ENCODE measurements around the gene ZNF79.
"Not testable (repeated sequence)": the region's sequence is repeated elsewhere in the genome, so short reads cannot be mapped to it uniquely, and the experiment has no call there.

The ZNF79 gene

DNA sequence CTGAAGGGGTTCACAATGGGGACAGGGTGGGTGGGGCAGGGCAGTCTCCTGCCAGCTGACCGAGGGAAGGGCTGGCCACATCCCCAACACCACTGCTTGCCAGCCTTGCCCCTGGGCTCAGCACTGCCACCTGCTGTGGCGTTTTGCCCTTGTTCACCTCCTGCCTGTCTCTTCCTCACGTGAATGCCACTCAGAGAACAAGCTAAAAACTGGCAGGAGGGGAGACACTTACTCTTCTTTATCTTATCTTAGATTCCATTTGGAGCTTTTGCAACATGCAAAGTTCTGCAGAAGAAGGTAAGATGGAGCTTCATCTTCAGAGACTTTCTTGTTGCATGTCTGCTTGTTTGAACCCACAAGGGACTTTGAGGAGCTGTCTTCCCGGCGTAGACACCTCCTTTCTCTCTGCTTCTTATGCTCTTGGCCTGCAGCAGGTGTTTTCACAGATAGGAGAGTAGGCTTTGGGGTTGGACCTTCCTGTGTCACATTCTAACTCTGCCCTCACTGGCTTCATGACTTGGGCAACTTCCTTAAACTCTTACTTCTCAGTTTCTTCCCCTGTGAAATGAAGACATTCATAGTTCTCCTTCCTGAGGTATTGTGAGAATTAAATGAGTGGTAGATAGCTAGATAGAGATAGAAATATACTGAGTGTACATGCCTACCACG lies 31.3 kb downstream of the ZNF79 start:
- DNase-seq (ENCODE audit: low spot score): peak; percentile 21

DNA sequence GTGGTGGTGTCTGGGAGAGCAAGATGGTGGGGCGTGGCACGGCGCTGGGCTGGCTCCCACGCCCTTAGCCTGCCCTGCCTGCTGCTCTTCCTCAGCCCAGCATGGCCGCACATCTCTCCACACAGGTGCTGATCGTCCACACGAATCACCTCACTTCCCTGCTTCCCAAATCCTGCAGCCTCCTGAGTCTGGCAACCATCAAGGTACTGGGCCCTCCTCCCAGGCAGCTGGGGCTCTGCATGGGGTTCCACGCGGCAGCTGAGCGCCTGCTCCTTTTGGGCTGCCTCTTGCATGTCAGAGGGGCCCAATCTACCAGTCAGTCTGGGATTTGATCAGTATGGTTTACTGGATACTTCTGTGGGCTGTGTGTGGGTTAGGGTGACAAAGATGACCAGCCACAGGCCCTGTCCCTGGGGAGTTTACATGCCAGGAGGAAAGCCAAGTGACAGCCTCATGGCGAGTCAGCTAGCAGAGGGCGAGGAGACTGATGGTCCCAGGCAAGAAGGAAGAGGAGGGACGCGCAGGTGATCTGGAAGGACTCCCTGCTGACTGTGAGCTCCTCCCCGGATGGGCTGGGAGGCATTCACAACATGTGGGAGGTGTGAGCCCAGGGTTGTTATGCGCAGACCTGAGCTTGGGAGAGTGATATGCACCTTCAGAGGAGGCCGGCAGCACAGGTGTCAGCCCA lies 33.2 kb downstream of the ZNF79 start:
- DNase-seq (ENCODE audit: low spot score): peak; percentile 42

DNA sequence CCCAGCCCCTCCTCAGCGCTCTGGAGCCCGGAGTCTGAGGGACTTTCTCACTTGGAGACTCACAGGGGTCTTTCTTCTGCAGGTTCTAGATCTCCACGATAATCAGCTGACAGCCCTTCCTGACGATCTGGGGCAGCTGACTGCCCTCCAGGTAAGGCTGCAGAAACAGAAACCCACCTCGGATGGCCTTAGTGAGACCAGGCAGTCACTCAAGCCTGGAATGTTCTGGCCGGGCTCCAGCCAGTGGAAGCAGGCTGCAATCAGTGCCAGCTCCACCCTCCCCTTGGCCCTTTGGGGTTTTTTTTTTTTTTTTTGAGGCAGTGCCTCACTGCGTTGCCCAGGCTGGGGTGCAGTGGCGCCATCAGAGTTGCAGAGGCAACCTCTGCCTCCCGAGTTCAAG lies 34.7 kb downstream of the ZNF79 start:
- no peak for DNase-seq (ENCODE audit: low spot score)

DNA sequence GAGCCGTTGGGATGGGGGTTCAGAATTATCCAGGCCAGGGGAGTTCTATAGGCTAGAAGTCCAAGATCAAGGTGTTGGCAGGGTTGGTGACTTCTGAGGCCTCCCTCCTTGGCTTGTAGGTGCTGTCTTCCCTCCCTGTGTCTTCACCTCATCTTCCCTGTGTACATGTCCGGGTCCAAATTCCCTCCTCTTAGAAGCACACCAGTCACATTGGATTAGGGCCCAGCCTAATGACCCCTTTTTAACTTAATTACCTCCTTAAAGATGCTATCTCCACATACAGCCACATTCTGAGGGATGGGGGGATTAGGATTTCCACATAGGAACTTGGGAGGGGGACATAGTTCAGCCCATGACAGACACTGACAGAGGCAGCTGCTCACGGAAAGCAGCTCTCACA lies 39.2 kb downstream of the ZNF79 start:
- no peak for DNase-seq (ENCODE audit: low spot score)

DNA sequence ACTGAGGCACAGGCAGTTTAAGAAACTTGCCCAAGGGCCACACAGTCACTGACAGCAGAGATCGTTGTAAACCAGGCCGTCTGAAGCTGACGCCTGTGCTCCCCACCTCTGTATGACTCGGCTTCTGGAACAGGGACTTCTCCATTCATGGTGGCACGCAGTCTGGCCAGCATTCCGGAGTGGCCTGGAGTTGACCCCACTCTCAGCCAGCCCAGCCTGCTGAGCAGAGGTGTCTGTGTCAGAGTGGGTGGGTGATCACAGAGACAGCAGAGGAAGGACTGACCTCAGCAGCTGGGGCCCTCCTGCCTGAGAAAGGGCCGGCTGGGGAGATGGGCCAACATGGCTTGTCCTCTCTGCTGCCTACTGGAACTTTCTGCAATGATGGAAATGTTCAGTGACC lies 39.7 kb downstream of the ZNF79 start:
- DNase-seq (ENCODE audit: low spot score): no peak

DNA sequence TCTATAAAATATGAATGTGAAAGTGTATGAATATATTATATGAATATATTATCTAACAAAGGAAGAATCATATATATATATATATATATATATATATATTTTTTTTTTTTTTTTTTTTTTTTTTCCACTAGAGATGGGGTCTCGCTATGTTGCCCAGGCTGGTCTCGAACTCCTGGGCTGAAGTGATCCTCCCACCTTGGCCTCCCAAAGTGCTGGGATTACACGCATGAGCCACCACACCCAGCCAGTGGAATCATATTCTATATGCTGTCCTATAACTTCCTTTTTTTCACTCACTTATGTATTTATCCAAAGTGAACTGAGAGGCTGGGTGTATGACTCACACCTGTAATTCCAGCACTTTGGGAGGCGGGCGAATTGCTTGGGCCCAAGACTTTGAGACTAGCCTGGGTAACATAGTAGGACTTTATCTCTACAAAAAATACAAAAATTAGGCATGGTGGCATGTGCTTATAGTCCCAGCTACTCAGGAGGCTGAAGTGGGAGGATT lies 42.3 kb downstream of the ZNF79 start:
- DNase-seq (ENCODE audit: low spot score): not testable (repeated sequence)

DNA sequence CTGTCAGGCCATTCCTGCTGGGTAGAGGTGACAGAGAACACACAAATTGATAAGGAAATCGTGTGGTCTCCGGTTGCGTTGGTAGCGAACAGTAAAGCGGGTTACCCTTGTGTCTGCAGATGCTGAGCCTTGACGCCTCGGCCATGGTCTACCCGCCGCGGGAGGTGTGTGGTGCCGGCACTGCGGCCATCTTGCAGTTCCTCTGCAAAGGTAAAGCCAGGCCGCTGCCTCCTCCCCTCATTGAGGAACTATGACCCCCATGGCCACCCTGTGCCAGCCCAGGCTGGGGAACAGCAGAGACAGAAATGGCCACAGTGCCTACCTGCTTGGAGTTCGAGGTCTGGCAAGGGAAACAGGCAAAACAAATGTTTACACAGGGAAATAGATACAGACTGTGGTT lies 43.4 kb downstream of the ZNF79 start:
- DNase-seq (ENCODE audit: low spot score): no peak

DNA sequence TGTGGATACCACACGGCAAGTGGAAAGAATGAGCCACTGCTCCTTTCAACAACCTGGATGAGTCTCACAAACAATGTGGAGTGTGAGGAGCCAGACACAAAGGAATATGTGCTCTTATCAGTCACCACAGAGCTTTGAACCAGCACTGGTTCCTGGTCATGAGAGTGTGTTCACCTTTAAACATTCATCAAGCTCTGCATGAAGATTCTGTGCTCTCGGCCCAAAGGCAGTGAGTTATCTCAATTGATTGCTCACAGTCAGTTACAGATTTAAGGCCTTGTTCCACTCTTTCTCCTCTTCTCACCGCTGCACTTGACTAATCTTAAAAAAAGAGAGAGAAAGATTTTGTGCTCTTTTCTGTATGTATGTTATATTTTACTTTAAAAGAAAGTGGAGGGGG lies 46.5 kb downstream of the ZNF79 start:
- no peak for DNase-seq (ENCODE audit: low spot score)

DNA sequence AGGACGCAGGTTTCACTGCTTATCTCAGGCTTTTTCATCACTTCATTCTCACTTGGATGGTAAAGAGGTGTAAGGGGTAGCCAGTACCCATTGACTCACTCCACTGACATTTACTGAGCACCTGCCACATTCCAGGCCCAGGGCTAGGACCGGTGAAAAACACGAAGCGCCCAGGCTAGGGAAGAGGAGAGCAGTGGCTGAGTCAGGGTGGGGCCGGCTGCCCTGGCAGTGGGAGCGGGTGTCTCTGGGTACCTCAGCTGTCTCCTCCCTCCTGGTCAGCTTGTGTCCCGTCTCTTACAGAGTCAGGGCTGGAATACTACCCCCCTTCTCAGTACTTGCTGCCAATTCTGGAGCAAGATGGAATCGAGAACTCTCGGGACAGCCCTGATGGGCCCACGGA lies 49.3 kb downstream of the ZNF79 start:
- no peak for DNase-seq (ENCODE audit: low spot score)

DNA sequence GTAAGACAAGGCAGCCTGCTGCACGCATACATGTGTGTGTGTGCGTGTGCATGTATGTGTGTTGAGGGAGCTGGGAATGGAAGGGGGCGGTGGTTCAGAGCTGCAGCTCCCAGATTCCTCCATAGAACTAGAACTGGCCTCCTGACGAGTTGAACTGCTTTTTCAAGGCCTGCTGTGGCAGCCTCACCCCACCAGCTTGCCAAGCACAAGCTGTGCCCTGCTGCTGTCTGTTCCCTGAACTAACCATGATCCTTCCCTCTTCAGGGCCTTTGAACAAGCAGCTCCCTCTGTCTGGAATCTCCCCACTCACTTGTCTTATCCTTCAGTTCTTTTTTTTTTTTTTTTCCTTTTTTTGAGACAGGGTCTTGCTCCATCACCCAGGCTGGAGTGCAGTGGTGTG lies 49.8 kb downstream of the ZNF79 start:
- DNase-seq (ENCODE audit: low spot score): no peak

DNA sequence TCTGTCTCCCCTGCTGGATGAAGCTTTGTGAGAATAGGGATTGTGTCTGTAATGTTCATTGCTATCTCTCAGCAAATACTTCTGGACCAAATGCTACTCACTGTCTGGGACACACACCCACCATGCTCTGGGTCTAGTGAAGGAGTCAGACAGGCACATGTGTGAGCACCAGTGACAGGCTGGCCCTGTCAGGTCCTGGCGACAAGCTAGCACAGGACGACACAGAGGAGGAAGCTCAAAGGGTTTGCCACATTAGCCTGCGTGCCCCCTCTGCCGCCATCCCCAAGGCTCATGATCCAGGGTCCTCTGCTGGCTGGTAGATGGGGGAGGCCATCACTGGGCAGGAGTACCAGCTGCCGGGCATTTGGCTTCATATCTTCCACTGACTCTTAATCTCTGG lies 50.4 kb downstream of the ZNF79 start:
- no peak for DNase-seq (ENCODE audit: low spot score)

DNA sequence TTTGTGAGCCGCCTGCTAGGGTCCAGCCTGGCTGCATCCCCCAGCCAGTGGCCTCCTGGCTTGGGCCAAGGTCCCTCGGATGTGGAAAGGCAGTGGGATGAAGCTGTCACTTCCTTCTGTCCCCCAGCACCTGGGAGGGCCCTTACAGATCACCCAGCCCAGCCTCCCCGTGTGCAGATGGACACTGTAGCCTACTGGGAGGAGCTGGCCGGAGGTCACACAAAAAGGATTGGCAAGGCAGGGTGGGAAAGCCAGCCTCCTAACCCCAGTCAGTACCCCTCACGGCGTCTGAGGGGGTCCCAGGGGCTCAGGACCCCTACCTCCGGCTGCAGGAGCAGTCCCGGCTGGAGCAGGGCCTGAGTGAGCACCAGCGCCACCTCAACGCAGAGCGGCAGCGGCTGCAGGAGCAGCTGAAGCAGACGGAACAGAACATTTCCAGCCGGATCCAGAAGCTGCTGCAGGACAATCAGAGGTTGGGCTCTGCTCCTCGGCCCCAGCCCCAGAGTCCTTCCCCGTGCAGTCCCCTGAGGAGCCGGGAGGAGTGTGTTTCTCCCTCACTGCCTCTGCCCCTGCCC lies 55.4 kb downstream of the ZNF79 start:
- no peak for DNase-seq (ENCODE audit: low spot score)

DNA sequence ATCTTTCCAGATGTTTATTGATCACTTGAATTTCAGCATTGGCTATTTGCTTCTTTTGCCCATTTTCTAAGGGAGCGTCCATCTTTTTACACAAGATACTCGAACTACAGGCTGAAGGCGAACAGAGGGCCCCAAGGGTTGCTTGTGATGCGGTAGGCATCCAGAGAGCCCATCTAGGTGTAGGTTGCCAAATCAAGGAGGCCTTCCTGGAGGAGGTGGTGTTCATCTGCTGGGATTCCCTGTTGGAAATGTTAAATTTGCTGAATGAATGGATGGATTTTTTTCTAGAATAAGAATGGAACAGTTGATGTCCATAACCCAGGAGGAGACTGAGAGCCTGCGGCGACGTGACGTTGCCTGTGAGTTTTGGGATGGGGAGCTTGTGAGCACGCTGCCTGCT lies 58.5 kb downstream of the ZNF79 start:
- no peak for DNase-seq (ENCODE audit: low spot score)

DNA sequence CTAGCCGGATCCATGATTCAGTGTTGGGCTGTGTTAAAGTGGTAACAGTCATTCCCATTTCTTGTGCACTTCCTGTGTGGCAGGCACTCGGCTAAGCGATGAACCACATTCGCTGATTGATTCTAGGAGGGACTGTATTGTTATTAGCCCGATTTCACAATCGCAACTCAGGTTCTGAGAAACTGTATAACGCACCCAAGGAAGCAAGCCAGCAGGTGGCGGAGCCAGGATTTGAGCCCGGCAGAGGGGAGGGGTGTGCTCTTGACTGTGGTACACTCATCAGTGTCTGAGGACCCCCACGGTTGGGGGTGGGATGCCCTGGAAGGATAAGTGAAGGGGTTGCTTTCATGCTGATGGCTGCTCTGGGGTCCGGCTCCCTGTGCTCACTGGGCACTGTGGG lies 61.8 kb downstream of the ZNF79 start:
- no peak for DNase-seq (ENCODE audit: low spot score)

DNA sequence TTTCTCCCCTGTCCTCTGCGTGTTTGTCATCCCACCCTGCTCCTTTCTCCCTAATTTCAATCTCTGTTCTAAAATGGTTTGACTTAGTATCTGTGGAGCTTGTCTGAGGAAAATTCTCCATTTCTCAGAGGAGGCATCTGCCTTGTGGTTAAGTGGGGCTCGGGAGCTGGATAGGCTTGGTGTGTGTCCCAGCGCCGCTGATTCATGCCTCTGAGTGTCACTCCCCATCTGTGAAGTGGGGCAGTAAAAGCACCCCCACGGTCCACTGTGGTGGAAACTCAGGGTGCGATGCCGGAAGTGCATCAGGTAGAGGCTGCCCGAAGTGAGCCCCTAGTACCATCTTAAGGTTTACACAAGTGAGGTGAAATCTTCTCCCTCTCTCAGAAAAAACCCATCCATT lies 64.8 kb downstream of the ZNF79 start:
- no peak for DNase-seq (ENCODE audit: low spot score)

DNA sequence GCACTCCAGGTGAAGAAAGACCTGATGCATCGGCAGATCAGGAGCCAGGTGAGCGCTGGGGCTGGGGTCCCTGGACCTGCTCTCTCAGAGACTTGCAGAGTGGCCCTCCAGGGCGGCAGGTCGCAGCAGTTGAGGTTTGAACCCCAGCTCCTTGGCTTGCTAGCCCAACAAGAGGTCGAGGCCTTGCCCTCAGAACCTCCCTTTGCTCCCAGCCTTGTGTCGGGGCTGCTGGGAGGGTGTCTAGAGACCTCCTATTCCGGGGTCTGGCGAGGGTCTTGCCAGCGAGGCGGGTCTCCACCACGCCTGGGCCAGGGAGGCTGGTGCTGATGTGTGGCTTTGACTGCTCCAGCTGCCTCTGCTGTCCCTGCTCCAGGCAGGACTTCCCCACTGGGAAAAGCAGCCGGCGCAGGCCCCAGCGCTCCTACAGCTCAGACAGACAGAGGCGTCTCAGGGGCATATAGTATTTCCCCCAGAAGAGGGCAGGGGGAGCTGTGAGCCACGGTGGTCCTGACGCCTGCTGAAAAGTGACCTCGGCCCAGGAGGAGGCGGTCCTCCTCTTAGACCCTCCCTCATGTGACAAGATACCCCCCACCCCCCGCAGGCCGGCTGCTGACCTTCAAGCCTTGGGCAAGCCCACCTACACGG lies 65.4 kb downstream of the ZNF79 start:
- DNase-seq (ENCODE audit: low spot score): no peak

DNA sequence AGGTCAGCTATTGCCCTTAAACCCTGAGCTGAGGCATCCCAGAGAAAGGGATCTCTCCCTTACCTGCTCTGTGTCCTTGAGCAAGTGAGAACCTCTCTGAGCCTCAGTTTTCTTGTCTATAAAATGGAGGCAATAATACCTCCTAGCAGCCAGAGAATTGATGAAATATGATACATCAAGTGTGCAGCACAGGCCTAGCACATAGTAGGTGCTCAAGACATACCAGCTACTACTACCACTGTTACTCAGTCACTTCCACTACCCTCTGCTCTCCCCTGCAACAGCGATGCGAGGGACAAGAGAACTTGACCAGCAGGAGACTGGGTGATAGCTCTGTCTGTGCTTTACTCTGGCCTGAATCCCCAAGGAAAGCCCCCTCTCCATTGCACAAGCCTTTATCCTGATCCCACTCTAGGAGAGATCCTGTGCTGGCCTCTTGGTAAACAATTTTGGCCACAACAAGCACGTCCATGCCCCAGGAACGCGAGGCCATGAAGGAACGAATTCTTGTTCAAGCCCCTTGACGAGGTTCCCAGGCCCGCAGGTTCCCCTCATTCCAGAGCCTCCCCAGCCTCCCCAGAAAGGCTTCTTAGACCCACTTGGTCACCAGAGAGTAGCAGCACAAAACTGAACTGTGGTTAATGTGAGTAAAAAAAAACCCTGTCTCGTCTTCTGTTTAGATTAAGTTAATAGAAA lies 66.5 kb downstream of the ZNF79 start:
- no peak for DNase-seq (ENCODE audit: low spot score)

DNA sequence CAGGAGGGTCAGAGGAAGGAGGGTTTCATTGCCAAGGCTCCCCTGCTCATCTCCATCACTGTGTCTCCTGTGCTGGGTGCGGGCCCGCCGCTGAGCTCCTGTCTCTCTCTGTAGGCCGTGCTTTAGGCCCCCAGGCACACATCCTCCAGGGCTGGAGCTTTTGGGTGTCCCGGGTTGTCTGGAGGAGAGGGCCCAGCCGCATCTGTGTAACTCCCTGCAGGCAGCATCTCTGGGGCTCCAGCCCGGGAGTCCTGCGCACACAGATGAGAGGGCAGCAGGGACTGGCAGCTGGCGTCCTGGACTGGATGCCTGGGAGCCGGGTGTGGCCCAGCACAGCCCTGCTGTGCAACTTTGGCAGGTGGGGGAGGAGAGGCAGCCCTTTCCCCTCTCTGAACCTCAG lies 67.3 kb downstream of the ZNF79 start:
- DNase-seq (ENCODE audit: low spot score): no peak

DNA sequence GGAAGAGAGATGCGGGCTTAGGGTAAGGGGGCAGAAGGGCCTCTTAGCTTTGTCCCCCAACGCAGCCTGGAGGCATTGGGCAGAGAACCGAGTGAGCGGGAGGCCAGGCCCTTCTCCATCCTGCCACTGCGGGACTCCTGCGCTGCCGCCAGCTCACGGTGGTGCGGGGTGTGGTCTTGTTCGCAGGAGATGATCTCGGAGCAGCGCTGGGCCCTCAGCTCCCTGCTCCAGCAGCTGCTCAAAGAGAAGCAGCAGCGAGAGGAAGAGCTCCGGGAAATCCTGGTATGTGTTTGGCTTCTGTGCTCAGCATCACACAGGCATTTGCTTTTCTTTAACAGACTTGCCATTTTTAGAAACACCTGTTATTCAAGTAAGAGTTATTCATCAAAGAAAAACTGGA lies 68.4 kb downstream of the ZNF79 start:
- DNase-seq (ENCODE audit: low spot score): no peak

DNA sequence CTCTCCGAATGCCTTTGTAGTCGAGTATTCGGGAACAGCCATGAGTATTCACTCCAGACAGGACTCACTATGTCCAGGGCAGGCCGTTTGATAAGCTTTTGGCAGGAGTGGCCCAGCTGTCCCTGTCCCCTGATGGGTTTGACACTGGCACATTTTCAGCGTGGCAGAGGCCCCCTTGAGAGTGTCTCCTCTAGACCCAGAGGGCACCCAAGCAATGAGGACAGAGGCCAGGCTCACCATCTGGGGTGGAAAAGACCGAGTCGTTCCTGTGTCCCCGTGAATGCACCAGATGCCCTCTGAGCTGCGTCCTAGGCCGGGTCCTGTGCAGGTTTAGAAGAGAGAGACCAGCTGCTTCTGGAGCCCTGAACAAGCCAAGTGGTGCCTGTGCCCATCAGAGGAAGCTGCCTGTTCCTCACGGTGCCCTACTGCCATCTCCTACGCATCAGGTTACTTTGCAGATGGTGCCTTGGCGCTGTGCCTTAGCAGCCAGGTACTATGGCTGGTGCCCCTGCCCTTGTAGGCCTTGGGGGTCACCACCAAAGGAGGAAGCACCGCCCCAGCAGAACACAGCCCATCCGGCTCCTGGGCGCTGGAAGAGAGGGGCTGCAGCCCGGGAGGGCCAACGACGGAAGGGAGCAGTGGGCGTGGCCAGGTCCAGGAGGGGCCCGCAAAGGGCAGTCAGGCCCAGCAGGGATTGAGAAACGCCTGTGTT lies 69.6 kb downstream of the ZNF79 start:
- DNase-seq (ENCODE audit: low spot score): no peak

DNA sequence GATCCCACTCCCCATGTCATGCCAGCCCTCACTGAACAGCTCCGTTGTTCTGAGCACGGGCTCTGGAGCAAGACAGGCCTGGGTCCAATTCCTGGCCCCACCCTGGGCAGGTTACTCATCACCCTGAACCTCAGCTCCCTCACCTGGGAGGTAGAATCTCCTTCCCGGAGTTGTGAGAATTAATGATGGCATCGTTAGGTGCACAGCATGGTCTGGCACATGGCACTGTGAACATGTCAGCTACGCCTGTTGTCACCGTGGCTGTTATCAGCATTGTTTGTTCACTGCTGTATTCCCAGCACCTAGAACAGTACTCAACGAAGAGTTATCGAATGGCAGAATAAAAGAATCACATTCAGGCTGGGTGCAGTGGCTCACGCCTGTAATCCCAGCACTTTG lies 70.1 kb downstream of the ZNF79 start:
- DNase-seq (ENCODE audit: low spot score): peak; percentile 25

All from kidney tubule cell (primary cell).